K562 (cell line): ENCODE results near the gene NEDD4L. TPM values are rescaled to one million over a fixed set of nuclear protein-coding genes. Genes with fewer than 3 reads are reported as not detected.

Experiments
- ATAC-seq: fragments of 200-7000 bp; cut with Tn5 transposase; 3 replicates; pipeline ENCODE4 v1.9.1; 2020; ENCODE audit warnings: moderate library complexity
- BruUV-seq: library from RNA; stranded (reverse); fragments of 400-500 nt; replicated peaks from 2 replicates; lab custom pipeline; 2021; lab: Mats Ljungman, UMichigan
- CTCF ChIA-PET: fragments of 300-600 bp; formaldehyde crosslinking; extraction: SDS; loops from one replicate; lab custom pipeline; 2021; ENCODE audit warnings: low intra/inter-chr PET ratio; lab: Yijun Ruan, JAX
- POLR2A ChIA-PET: fragments of 300-600, 350-650 bp; sonication (Branson Sonifier 250); formaldehyde crosslinking; extraction: SDS; loops from one replicate; lab custom pipeline; 2021; ENCODE audit warnings: antibody characterized with exemption, inconsistent platforms; lab: Yijun Ruan, JAX
- DNase-seq, 4 experiments: peaks; one replicate each; pipeline versions ENCODE4 v3.0.0 to v3.0.0-alpha.2; 2011 to 2018; ENCODE audit warnings: low spot score in 3 of 4, mixed read lengths in 3 of 4; ENCODE audit errors: extremely low read depth in 1 of 4
- FAIRE-seq: peaks from 2 replicates; lab custom pipeline; 2011; peaks lifted over from hg19 to GRCh38; lab: Jason Lieb, UNC
- H2AFZ ChIP-seq: 2 replicates; pipeline ENCODE4 v1.6.0; 2011; ENCODE audit warnings: low read depth, low read length, control low read depth, inconsistent platforms
- H3K27ac ChIP-seq: fragments of 200-600 bp; 3 replicates; pipeline ENCODE4 v1.8.0; 2011; ENCODE audit warnings: low read depth, mild to moderate bottlenecking, control low read depth, inconsistent platforms, low read length, moderate library complexity, mixed read lengths; ENCODE audit errors: extremely low read depth
- H3K27me3 ChIP-seq, 2 experiments: fragments of 300-600 bp in 1 of 2; 2 replicates in 1 of 2; 3 replicates in 1 of 2; pipeline versions ENCODE4 v1.6.0 to v1.8.0; 2011; ENCODE audit warnings: inconsistent platforms in 2 of 2, low read length in 2 of 2, mild to moderate bottlenecking in 1 of 2, mixed read lengths in 1 of 2, moderate library complexity in 1 of 2; ENCODE audit not compliant: control insufficient read depth in 2 of 2, insufficient read depth in 2 of 2
- H3K36me3 ChIP-seq: fragments of 300-600 bp; 3 replicates; pipeline ENCODE4 v1.8.0; 2011; ENCODE audit warnings: mild to moderate bottlenecking, low read length, inconsistent platforms; ENCODE audit not compliant: control insufficient read depth, insufficient read depth
- H3K4me1 ChIP-seq, 2 experiments: fragments of 200-600 bp in 1 of 2; replicated peaks in 1 of 2; 2 replicates in 1 of 2; 3 replicates in 1 of 2; pipeline versions ENCODE4 v1.5.1 to v1.8.0; 2011; ENCODE audit warnings: inconsistent platforms in 2 of 2, low read length in 2 of 2, mild to moderate bottlenecking in 1 of 2, mixed read lengths in 1 of 2, moderate library complexity in 1 of 2; ENCODE audit not compliant: control insufficient read depth in 2 of 2, insufficient read depth in 2 of 2
- H3K4me2 ChIP-seq: 2 replicates; pipeline ENCODE4 v1.6.1; 2011; ENCODE audit warnings: low read length, control low read depth, inconsistent platforms, mixed read lengths; ENCODE audit not compliant: insufficient read depth
- H3K4me3 ChIP-seq: fragments of 200-600 bp; sonication (generic), shearing (Covaris generic); 2 replicates; pipeline ENCODE4 v1.5.1; 2016; ENCODE audit warnings: control low read depth, inconsistent platforms
- H3K79me2 ChIP-seq: fragments of 200-600 bp; 3 replicates; pipeline ENCODE4 v1.8.0; 2011; ENCODE audit warnings: low read length, inconsistent platforms; ENCODE audit not compliant: control insufficient read depth, insufficient read depth
- H3K9ac ChIP-seq, 2 experiments: 2 replicates each; pipeline versions ENCODE4 v1.6.0 to v1.6.1; 2011; ENCODE audit warnings: low read depth in 2 of 2, low read length in 2 of 2, control low read depth in 1 of 2, inconsistent platforms in 1 of 2, mild to moderate bottlenecking in 1 of 2, mixed read lengths in 1 of 2; ENCODE audit not compliant: insufficient read depth in 1 of 2
- H3K9me1 ChIP-seq: one replicate; pipeline ENCODE4 v1.6.0; 2011; ENCODE audit warnings: inconsistent platforms, mild to moderate bottlenecking, low read length, moderate library complexity; ENCODE audit not compliant: control insufficient read depth, insufficient read depth
- H3K9me3 ChIP-seq: replicated peaks from 2 replicates; pipeline ENCODE4 v1.5.1; 2011; ENCODE audit warnings: low read depth, low read length, inconsistent platforms; ENCODE audit not compliant: control insufficient read depth, insufficient read depth
- H4K20me1 ChIP-seq: replicated peaks from 2 replicates; pipeline ENCODE4 v1.6.1; 2011; ENCODE audit warnings: low read length, inconsistent platforms, mixed read lengths; ENCODE audit not compliant: control insufficient read depth, insufficient read depth
- CTCFL ChIP-seq: IDR thresholded peaks from 2 replicates; pipeline ENCODE4 v1.6.1; 2011; ENCODE audit warnings: borderline replicate concordance, low read depth, mild to moderate bottlenecking, moderate library complexity, low read length; ENCODE audit not compliant: insufficient read depth, poor library complexity, severe bottlenecking
- NR2C2 ChIP-seq, 2 experiments: fragments of 200-800 bp in 1 of 2; sonication (Bioruptor generic) in 1 of 2; sonication (generic) in 1 of 2; formaldehyde crosslinking in 1 of 2; IDR thresholded peaks; 2 replicates each; pipeline versions ENCODE4 v1.6.1 to v1.8.0; 2016 to 2022; ENCODE audit warnings: mild to moderate bottlenecking in 1 of 2, missing compliant biosample characterization in 1 of 2, missing genetic modification characterization in 1 of 2, missing genetic modification reagents in 1 of 2
- U2AF2 ChIP-seq: fragments of 200-400 bp; formaldehyde crosslinking; optimal IDR thresholded peaks from 2 replicates; pipeline ENCODE3; 2017; ENCODE audit warnings: low read depth, mild to moderate bottlenecking, low read length
- WGBS: fragments of 100-300 bp; shearing (Covaris generic); methylation state at CpG from one replicate; pipeline ENCODE4 v1.1.6; 2016; ENCODE audit warnings: low coverage, mixed read lengths; ENCODE audit not compliant: insufficient coverage; ENCODE audit errors: missing lambda C conversion rate; 5-methylcytosine and 5-hydroxymethylcytosine counted together
- in situ Hi-C: fragments of 300-500 bp; cut with MboI; formaldehyde crosslinking; loops from 4 replicates; pipeline ENCODE4 v1.15.0; 2018; ENCODE audit warnings: inconsistent platforms, mixed read lengths
- intact Hi-C: fragments of 100-400 bp; cut with micrococcal nuclease; formaldehyde crosslinking; loops from 2 replicates; pipeline ENCODE4 v1.14.2; 2022
- polyA plus RNA-seq, 8 experiments: library from polyadenylated mRNA; depleted of rRNA in 4 of 8; stranded (reverse) in 5 of 8; unstranded in 3 of 8; fragments of >200 nt; fragmentation: Nextera tagmentation in 2 of 8; fragmentation: Illumina TruSeq in 1 of 8; extraction: Ambion mirVana in 2 of 8; extraction: Trizol in 1 of 8; gene quantifications; 2 replicates each; pipeline versions ENCODE4 v1.2.1 to v1.2.3, GENCODE V29; 2011 to 2014; ENCODE audit warnings: inconsistent platforms in 1 of 8, missing spikeins in 1 of 8
- total RNA-seq, 7 experiments: library from RNA; depleted of rRNA in 6 of 7; stranded (reverse); fragments of >200 nt in 6 of 7; fragmentation: Illumina TruSeq in 2 of 7; extraction: Trizol in 2 of 7; gene quantifications; 2 replicates each; pipeline versions ENCODE4 v1.2.1 to v1.2.3, GENCODE V29; 2011 to 2021; ENCODE audit warnings: low replicate concordance in 1 of 7

Gene NEDD4L
- total and polyA plus RNA-seq, 9 of the 15 experiments (the other 6 are each of a cell fraction or from before 2014, with no cell fraction given), result 8.1 to 33.4 (median 19.9) TPM

- Histone ChIP-seq H3K36me3 (peaks cover 32% of the 10 kb centered on the region; the same call in 2 of the 3 replicates), H3K4me1 (no peaks in the 10 kb centered on the region), H3K9me1 (peaks cover 2% of the 10 kb centered on the region), H3K4me3 (no peak overlapping the region), H2AFZ (no peak overlapping the region), H3K79me2 (no peaks in the 10 kb centered on the region), H3K27ac (no peak overlapping the region), H4K20me1 (no peaks in the 10 kb centered on the region), H3K4me2 (no peak overlapping the region), H3K27me3 (no peaks in the 10 kb centered on the region), H3K9ac (no peak overlapping the region), H3K9me3 (no peaks in the 10 kb centered on the region)
- in situ Hi-C loops (no loop called here), intact Hi-C loops (no loop called here)
- FAIRE-seq, result no peak
- TF ChIP-seq CTCFL (no peak), U2AF2 (no peak), NR2C2 (CRISPR knock-in tag; IDR thresholded peaks at IDR 0.05) (no peak), NR2C2 (tag; IDR thresholded peaks at IDR 0.05) (no peak)
- WGBS, result 74% methylated on average over 11 of the region's 11 CpGs
- no peak for ATAC-seq
- ChIA-PET POLR2A (no interaction called here), CTCF (no interaction called here)
- no peak for DNase-seq
- no TSS peak for BruUV-seq
Observed at GRCh38 chr18:58392324-58393000, 348.4 kb downstream of the NEDD4L start.
